ENCODE results near the gene PILRB.

PILRB gene

DNA sequence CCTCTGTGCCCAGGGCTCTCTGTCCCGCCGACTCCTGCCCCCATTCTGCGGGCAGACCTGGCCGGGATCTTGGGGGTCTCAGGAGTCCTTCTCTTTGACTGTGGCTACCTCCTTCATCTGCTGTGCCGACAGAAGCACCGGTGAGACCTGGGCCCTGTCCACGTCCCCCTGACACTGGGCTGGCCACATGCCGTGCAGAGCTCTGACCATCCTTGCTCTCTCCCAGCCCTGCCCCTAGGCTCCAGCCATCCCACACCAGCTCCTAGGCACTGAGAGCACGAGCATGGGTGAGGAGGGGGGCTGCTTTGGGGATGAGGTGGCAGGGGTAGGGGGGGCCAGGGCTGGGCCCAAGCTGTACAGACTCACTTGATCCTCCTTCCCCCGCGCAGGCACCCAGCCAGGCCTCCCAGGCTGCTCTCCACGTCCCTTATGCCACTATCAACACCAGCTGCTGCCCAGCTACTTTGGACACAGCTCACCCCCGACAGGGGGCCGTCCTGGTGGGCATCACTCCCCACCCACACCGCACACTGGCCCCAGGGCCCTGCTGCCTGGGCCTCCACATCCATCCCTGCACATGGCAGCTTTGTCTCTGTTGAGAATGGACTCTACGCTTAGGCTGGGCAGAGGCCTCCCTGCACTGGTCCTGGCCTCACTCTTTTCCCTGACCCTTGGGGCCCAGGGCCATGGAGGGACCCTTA, 4.8 kb upstream of the PILRB start:
- peak; percentile 4 for DNase-seq (ENCODE audit: low read depth)
- H3K4me3 ChIP-seq (ENCODE audit: low read depth, low read length) = no peak overlapping the region
- TF ChIP-seq, protein P1, sequence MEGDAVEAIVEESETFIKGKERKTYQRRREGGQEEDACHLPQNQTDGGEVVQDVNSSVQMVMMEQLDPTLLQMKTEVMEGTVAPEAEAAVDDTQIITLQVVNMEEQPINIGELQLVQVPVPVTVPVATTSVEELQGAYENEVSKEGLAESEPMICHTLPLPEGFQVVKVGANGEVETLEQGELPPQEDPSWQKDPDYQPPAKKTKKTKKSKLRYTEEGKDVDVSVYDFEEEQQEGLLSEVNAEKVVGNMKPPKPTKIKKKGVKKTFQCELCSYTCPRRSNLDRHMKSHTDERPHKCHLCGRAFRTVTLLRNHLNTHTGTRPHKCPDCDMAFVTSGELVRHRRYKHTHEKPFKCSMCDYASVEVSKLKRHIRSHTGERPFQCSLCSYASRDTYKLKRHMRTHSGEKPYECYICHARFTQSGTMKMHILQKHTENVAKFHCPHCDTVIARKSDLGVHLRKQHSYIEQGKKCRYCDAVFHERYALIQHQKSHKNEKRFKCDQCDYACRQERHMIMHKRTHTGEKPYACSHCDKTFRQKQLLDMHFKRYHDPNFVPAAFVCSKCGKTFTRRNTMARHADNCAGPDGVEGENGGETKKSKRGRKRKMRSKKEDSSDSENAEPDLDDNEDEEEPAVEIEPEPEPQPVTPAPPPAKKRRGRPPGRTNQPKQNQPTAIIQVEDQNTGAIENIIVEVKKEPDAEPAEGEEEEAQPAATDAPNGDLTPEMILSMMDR (IDR thresholded peaks at IDR 0.05; ENCODE audit: low read depth, low read length) = no peak
- TF ChIP-seq, protein P2, sequence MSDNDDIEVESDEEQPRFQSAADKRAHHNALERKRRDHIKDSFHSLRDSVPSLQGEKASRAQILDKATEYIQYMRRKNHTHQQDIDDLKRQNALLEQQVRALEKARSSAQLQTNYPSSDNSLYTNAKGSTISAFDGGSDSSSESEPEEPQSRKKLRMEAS (IDR thresholded peaks at IDR 0.05; ENCODE audit: low read depth, low read length) = no peak
- no peak for TF ChIP-seq MYC (IDR thresholded peaks at IDR 0.05; ENCODE audit: low read depth, low read length)
- TF ChIP-seq POLR2A (IDR thresholded peaks at IDR 0.05; ENCODE audit: extremely low read depth, insufficient read length) = no peak

DNA sequence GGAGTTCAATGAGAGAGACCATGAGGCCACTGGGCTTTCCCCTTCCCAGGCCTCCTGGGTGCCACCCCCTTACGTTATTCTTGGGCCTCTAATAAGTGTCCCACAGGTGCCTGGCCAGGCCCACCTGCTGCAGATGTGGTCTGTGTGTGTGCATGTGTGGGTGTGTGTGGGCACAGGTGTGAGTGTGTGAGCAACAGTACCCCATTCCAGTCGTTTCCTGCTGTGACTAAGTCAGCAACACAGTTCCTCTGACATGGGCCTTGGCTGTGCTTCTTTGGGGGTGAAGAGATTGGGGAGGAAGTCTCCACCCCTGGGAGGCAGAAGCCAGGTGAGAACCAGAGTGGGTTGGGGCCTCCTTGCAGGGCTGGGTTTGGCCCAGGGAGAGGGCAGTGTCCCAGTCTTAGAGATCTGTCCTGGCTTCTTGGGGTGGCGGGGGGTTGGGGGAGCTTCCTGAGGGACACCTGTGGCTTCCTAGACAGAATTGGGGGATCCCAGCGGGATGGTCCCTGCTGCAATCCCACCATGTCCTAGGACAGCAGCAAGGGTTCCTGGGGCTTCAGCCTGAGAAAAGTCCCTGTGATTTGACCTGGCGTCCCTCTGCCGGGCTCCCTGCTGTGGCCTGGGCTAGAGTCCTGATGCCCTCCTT, 4.1 kb upstream of the PILRB start:
- no peak for TF ChIP-seq MYC (IDR thresholded peaks at IDR 0.05; ENCODE audit: low read depth, low read length)
- peak; percentile 8 for DNase-seq (ENCODE audit: low read depth)
- no peak overlapping the region for H3K4me3 ChIP-seq (ENCODE audit: low read depth, low read length)

DNA sequence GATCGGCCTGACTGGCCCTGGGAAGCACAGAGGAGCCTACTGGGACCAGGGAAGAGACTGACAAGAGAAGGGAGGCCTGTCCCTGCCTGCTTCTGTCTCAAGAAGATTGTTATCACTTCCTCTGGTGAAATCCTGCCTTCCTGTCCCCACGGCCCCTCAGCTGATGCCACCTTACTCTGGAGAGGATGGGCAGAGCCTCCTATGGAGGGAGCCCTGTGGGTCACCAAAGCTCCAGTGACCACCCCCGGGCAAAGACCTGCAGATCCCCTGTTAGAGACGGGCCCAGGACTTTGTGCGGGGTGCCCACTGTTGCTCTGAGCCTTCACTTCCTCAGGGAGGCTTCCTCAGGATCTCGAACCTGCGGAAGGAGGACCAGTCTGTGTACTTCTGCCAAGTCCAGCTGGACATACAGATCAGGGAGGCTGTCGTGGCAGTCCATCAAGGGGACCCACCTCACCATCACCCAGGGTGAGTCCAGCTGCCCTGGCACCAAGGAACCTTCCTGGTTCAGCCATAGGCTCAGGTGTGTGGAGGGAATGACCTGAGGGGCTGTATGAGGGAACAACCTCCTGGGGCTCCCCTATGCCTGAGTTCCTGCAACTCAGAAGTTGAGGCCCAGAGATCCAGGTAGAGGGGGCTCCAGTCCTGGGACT, 1.4 kb upstream of the PILRB start:
- no peak for TF ChIP-seq POLR2A (IDR thresholded peaks at IDR 0.05; ENCODE audit: extremely low read depth, insufficient read length)
- TF ChIP-seq, protein P2 (IDR thresholded peaks at IDR 0.05; ENCODE audit: low read depth, low read length) = no peak
- TF ChIP-seq, protein P1 (IDR thresholded peaks at IDR 0.05; ENCODE audit: low read depth, low read length) = no peak
- no peak for TF ChIP-seq MYC (IDR thresholded peaks at IDR 0.05; ENCODE audit: low read depth, low read length)
- H3K4me3 ChIP-seq (ENCODE audit: low read depth, low read length) = no peak overlapping the region
- peak; percentile 39 for DNase-seq (ENCODE audit: low read depth)

DNA sequence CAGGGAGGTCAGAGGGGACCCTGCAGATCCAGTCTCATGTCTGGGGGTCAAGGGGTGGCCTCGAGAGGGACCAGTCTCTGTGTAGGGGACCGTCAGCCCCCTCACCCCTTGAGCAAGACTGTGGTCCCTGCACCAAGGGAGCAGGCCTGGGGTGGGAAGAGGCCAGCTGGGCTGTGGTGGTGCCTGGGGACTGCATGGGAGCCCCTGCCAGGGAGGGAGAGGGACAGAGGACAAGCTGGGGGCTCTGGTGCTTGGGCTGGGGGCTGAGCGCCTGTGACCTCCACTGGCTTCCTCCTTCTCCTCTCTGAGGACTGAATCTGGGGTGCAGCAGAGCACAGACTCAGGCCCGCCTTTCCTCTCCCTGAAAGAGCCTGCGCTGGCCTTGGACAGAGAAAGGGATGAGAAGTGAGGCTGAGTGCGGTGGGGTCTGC, 771 bp upstream of the PILRB start:
- no peak overlapping the region for H3K4me3 ChIP-seq (ENCODE audit: low read depth, low read length)
- no peak for TF ChIP-seq POLR2A (IDR thresholded peaks at IDR 0.05; ENCODE audit: extremely low read depth, insufficient read length)
- no peak for TF ChIP-seq MYC (IDR thresholded peaks at IDR 0.05; ENCODE audit: low read depth, low read length)
- TF ChIP-seq, protein P2 (IDR thresholded peaks at IDR 0.05; ENCODE audit: low read depth, low read length) = no peak
- TF ChIP-seq, protein P1 (IDR thresholded peaks at IDR 0.05; ENCODE audit: low read depth, low read length) = no peak
- no peak for DNase-seq (ENCODE audit: low read depth)

DNA sequence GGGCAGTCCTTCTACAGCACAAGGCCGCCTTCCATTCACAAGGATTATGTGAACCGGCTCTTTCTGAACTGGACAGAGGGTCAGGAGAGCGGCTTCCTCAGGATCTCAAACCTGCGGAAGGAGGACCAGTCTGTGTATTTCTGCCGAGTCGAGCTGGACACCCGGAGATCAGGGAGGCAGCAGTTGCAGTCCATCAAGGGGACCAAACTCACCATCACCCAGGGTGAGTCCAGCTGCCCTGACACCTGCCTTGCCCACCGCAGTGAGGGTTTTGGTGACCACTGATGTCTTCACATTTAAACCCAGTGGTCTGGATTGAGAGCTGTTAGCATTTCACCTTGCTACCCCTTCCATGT, 918 bp downstream of the PILRB start:
- DNase-seq (ENCODE audit: low read depth) = no peak
- TF ChIP-seq POLR2A (IDR thresholded peaks at IDR 0.05; ENCODE audit: extremely low read depth, insufficient read length) = peak; percentile 21
- TF ChIP-seq, protein P1 (IDR thresholded peaks at IDR 0.05; ENCODE audit: low read depth, low read length) = no peak
- no peak overlapping the region for H3K4me3 ChIP-seq (ENCODE audit: low read depth, low read length)

DNA sequence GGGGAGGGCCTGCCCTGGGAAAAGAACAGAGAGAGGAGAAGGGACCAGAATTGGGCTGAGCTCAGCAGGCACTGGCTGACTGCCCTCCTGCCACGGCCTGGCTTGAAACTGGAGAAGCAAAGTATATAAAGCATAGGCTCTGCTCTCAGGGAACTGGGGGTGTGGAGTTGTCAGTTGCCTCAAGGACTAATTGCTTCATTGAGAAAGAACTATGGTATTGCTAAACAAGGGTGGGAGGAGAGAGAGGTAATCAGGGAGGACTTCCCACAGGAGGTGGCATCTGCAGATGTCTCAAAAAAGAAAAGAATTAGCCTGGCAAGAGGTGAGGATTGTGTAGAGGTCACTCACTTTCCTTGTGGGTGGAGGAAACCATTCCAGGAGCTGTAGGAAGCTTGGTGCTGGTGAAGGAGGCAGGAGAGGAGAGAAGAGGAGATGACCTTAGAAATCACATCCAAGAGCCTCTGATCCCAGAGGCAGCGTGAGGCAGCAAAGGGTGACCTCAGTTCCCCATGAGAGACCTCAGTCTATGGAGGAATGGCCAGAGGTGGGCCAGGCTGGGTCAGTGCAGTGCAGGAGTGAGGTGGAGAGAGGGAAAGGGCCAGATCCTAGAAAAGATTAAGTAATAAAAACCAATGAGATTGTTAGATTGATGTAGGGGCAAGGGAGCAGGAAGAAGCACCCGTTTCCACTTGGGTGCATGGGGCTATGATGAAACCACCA, 2.4 kb downstream of the PILRB start:
- TF ChIP-seq MYC (IDR thresholded peaks at IDR 0.05; ENCODE audit: low read depth, low read length) (no peak), POLR2A (IDR thresholded peaks at IDR 0.05; ENCODE audit: extremely low read depth, insufficient read length) (no peak)
- TF ChIP-seq, protein P1 (IDR thresholded peaks at IDR 0.05; ENCODE audit: low read depth, low read length) = no peak
- TF ChIP-seq, protein P2 (IDR thresholded peaks at IDR 0.05; ENCODE audit: low read depth, low read length) = no peak
- DNase-seq (ENCODE audit: low read depth) = peak; percentile 58
- no peak overlapping the region for H3K4me3 ChIP-seq (ENCODE audit: low read depth, low read length)

All from NB4 (cell line).